22Rv1 (cell line): ENCODE data around the gene SDK2.
"Not testable (repeated sequence)": the region's sequence is repeated elsewhere in the genome, so short reads cannot be mapped to it uniquely, and the experiment has no call there.

Source experiments
- H3K27ac ChIP-seq: fragments of 450-650 bp; 2 replicates; pipeline ENCODE4 v1.5.1; 2017
- CTCF ChIP-seq: fragments of 450-650 bp; IDR thresholded peaks from 2 replicates; pipeline ENCODE4 v1.5.1; 2017; ENCODE audit warnings: mild to moderate bottlenecking
- ZFX ChIP-seq: fragments of 450-650 bp; IDR thresholded peaks from 2 replicates; pipeline ENCODE4 v1.6.1; 2017; ENCODE audit warnings: antibody characterized with exemption, borderline replicate concordance

SDK2 gene

DNA sequence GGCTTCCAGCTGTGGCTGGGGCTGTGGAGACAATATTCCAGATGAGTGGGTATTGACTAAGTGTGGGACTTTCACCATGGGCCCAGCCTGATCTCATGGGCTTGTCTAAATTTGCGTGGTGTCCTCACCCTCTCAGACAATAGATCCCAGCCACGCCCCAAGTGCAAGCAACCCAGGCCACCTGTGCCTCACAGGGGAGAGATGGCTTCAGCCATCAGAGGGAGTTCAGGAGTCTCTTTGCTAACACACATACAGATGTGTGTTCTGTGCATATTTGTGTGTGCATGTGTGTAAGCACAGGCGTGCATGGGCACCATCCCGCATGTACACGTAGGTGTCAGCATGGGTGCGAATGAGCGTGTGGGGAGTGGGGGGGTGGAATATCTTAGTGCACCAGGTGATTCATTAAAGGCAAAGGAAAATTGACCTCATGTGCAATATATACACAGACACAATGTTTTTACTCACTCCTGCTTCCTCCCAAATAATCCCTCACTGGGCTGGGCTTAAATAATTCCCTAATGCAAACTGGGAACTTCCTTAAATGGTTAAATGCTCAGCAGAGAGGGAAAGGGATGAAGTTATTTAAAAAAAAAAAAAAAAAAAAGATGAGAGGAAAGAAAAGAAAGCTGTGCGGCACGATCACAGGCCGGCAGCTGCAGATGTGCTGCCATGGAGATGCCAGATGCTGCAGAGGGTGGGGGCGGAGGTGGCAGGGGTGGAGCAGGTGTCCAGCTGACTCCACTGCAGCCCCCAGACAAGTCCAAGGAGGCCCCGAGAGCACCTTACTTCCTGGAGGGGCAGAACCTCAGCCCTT lies 308.4 kb downstream of the SDK2 start:
- no peak overlapping the region for H3K27ac ChIP-seq
- no peak for TF ChIP-seq CTCF
- TF ChIP-seq ZFX: no peak

DNA sequence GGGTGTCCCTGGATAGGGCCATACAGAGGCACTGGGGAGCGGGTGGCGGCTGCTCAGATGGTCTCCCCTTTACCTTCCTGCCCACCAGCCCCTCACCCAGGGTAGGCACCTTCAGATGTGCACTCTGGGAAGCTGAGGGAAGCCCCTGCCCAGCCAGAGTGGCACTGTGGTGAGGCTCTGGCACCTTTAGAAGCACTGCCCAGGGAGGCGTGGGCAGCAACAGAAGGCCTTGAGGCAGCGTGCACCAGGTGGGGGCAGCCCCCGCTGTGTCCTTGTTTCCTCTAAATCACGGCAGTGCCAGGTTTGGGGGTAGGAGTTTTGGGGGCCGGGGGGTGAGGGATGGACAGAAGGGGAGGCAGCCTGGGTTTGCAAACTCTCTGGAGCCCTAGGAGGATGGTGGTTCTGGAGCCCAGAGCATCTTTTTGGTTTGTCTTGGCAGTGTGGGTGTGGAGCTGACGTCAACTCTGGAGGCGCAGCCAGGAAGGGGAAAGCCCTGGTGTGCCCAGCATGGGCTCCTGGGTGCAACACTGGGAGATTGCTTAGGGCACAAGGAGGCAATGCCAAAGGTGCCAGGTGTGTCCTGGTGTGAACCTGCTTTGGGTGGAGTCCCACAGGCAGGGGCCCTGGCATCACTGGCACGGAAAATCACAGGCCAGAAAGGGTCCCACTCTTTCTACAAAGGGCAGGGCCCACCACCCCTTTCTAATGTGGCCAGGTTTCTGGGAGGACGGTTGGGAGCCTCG lies 309.3 kb downstream of the SDK2 start:
- TF ChIP-seq ZFX (no peak), CTCF (no peak)
- no peak overlapping the region for H3K27ac ChIP-seq

GRCh38 chr17:73333445-73333844 lies 310.8 kb downstream of the SDK2 start:
- not testable (repeated sequence) for H3K27ac ChIP-seq

DNA sequence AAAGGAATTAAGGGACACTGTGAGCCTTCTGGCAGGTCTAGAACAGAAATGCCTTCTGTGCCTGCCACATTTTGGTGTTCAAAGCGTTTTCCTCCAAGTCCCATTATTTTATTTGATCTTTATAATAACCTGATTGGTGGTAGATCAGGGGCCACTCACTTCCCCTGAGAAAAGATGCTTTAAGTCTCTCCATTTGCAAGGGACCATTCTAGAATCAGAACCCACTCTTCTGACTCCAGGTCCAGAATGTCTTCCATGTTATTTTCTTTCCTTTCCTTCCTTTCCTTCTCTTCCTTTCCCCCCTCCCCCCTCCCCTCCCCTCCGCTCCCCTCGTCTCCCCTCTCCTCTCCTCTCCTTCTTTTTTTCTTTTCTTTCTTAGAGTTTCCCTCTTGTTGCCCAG lies 313.2 kb downstream of the SDK2 start:
- TF ChIP-seq CTCF (no peak), ZFX (no peak)
- H3K27ac ChIP-seq: no peak overlapping the region

GRCh38 chr17:73327676-73328075 lies 316.6 kb downstream of the SDK2 start:
- no peak overlapping the region for H3K27ac ChIP-seq
- no peak for TF ChIP-seq CTCF
- TF ChIP-seq ZFX: no peak

DNA sequence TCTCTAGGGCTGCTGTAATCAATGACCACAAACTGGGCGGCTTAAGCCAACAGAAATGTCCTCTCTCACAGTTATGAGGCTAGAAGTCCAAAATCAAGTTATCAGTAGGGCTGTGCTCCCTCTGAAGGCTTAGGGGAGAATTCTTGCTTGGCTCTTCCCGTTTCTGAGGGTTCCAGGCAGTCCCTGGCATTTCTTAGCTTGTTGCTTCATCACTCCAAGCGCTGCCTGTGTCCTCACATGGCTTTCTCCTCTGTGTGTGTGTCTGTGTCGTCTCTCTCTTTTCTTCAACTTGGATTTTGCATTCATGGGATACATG lies 318.8 kb downstream of the SDK2 start:
- TF ChIP-seq CTCF (no peak), ZFX (no peak)
- H3K27ac ChIP-seq: no peak overlapping the region

- no peak overlapping the region for H3K27ac ChIP-seq
- TF ChIP-seq CTCF: no peak
- no peak for TF ChIP-seq ZFX
Measured at GRCh38 chr17:73324711-73325526, 319.3 kb downstream of the SDK2 start.
